ENCODE results near the gene UBFD1. TPM values are rescaled to one million over a fixed set of nuclear protein-coding genes. Genes with fewer than 3 reads are reported as not detected.
A peak's percentile ranks its signal among the peaks of the same experiment; 100 is the strongest.
"Not testable (repeated sequence)": the region's sequence is repeated elsewhere in the genome, so short reads cannot be mapped to it uniquely, and the experiment has no call there.

The UBFD1 gene
- polyA plus RNA-seq, 4 donors: 75.6 to 78.4 (median 76.6) TPM

GRCh38 chr16:23523876-23524385, 33.6 kb upstream of the UBFD1 start:
- no peak for DNase-seq (ENCODE audit: low read depth in 4 of 4, low spot score in 3 of 4)

- DNase-seq (ENCODE audit: low read depth in 4 of 4, low spot score in 3 of 4): no peak
Measured at GRCh38 chr16:23524886-23525285, 32.6 kb upstream of the UBFD1 start.

- DNase-seq (ENCODE audit: low read depth in 4 of 4, low spot score in 3 of 4): no peak
Measured at GRCh38 chr16:23527961-23528643, 29.4 kb upstream of the UBFD1 start.

- no peak for DNase-seq (ENCODE audit: low read depth in 4 of 4, low spot score in 3 of 4)
Measured at GRCh38 chr16:23528644-23529310, 28.8 kb upstream of the UBFD1 start.

GRCh38 chr16:23530062-23530461, 27.5 kb upstream of the UBFD1 start:
- no peak for DNase-seq (ENCODE audit: low read depth in 4 of 4, low spot score in 3 of 4)

GRCh38 chr16:23532448-23532847, 25.1 kb upstream of the UBFD1 start:
- DNase-seq (ENCODE audit: low read depth in 4 of 4, low spot score in 3 of 4): no peak

- DNase-seq (ENCODE audit: low read depth in 4 of 4, low spot score in 3 of 4): no peak
Measured at GRCh38 chr16:23534868-23535860, 22.4 kb upstream of the UBFD1 start.

- DNase-seq (ENCODE audit: low read depth in 4 of 4, low spot score in 3 of 4): no peak
Measured at GRCh38 chr16:23535901-23536300, 21.6 kb upstream of the UBFD1 start.

- no peak for DNase-seq (ENCODE audit: low read depth in 4 of 4, low spot score in 3 of 4)
Measured at GRCh38 chr16:23537390-23537789, 20.1 kb upstream of the UBFD1 start.

GRCh38 chr16:23538919-23539278, 18.6 kb upstream of the UBFD1 start:
- DNase-seq (ENCODE audit: low read depth in 4 of 4, low spot score in 3 of 4): no peak

GRCh38 chr16:23539984-23540816, 17.3 kb upstream of the UBFD1 start:
- DNase-seq (ENCODE audit: low read depth in 4 of 4, low spot score in 3 of 4): no peak

GRCh38 chr16:23540817-23541178, 16.7 kb upstream of the UBFD1 start:
- not testable (repeated sequence) for DNase-seq (ENCODE audit: low read depth in 4 of 4, low spot score in 3 of 4)

GRCh38 chr16:23544436-23544835, 13.1 kb upstream of the UBFD1 start:
- no peak for DNase-seq (ENCODE audit: low read depth in 4 of 4, low spot score in 3 of 4)

- DNase-seq (ENCODE audit: low read depth in 4 of 4, low spot score in 3 of 4): no peak
Measured at GRCh38 chr16:23549938-23550337, 7.6 kb upstream of the UBFD1 start.

- no peak for DNase-seq (ENCODE audit: low read depth in 4 of 4, low spot score in 3 of 4)
Measured at GRCh38 chr16:23552161-23552560, 5.4 kb upstream of the UBFD1 start.

GRCh38 chr16:23554536-23554935, 3.0 kb upstream of the UBFD1 start:
- DNase-seq (ENCODE audit: low read depth in 4 of 4, low spot score in 3 of 4): no peak

GRCh38 chr16:23557779-23558702, 514 bp downstream of the UBFD1 start:
- peak in 1 of 4 donors; percentile 3 for DNase-seq (ENCODE audit: low read depth in 4 of 4, low spot score in 3 of 4)

GRCh38 chr16:23561586-23561985, 4.1 kb downstream of the UBFD1 start:
- DNase-seq (ENCODE audit: low read depth in 4 of 4, low spot score in 3 of 4): no peak

GRCh38 chr16:23562505-23562904, 5.0 kb downstream of the UBFD1 start:
- no peak for DNase-seq (ENCODE audit: low read depth in 4 of 4, low spot score in 3 of 4)
